Measurements from ENCODE around the gene CCDC160.

DNA sequence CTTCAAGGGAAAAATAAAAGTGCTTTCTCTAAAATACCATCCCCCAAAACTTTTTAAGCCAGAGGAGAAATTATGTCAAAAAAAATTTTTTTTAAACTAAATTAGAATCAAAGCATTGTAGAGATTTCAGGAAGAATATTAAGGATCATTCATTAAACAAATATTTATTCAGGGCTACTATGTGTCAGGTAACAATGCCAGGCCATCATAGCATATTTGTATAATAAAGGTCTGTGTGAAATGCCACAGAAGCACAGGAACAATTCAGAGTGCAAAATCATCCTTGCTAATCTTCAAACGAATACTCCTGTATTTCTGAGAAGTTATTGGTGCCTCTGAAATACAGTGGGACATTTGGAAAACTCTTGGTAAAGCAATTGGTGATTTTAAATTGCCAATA, 2.0 kb downstream of the CCDC160 start:
- TF ChIP-seq EP300 (IDR thresholded peaks at IDR 0.05) (no peak), POLR2A (IDR thresholded peaks at IDR 0.05) (no peak), POLR2AphosphoS5 (IDR thresholded peaks at IDR 0.05) (no peak)
- TF ChIP-seq, protein P1, sequence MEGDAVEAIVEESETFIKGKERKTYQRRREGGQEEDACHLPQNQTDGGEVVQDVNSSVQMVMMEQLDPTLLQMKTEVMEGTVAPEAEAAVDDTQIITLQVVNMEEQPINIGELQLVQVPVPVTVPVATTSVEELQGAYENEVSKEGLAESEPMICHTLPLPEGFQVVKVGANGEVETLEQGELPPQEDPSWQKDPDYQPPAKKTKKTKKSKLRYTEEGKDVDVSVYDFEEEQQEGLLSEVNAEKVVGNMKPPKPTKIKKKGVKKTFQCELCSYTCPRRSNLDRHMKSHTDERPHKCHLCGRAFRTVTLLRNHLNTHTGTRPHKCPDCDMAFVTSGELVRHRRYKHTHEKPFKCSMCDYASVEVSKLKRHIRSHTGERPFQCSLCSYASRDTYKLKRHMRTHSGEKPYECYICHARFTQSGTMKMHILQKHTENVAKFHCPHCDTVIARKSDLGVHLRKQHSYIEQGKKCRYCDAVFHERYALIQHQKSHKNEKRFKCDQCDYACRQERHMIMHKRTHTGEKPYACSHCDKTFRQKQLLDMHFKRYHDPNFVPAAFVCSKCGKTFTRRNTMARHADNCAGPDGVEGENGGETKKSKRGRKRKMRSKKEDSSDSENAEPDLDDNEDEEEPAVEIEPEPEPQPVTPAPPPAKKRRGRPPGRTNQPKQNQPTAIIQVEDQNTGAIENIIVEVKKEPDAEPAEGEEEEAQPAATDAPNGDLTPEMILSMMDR (IDR thresholded peaks at IDR 0.05) = no peak
